ENCODE data around the gene SIDT1.

The SIDT1 gene

DNA sequence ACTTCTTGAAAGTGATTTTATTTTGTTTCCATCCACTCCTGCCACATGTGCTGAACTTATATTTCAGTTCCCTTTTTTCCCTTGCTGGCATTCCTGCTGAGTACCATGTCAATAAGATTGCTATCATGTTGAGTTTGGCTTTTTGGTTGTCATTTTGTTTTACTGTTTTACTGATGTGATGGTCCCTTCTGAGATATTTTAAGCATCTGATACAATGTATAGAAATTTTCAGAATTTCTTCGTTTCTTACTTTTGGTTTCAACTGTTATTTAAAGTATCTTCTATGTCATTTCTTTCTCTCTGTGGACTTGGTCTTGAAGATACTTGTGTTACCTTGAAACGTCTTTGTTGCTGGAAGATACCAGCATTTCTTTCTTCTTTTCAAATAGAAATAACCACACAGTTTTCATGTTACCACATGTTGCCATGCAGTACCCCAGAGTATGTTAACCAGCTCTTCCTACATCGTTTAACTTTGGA lies 14.1 kb downstream of the SIDT1 start:
- DNase-seq (ENCODE audit: low read depth in 2 of 2): no peak

DNA sequence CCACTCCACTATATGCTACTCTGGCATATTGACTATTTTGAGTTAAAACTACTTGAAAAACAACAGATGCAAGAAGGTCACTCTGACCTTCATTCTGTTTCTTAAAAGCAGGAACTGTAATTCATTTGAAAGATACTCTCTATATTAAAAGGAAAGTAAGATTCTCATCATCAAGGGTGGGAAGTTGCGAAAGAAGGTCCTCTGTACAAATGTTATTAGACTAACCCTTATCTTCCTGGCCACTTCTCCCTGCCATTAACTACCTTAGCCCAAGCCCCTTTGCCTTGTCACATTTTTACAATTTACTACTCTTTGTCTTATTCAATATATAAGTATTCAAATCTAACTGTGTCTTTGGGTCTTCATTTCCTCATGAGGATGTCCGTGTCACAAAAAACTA lies 16.1 kb downstream of the SIDT1 start:
- DNase-seq (ENCODE audit: low read depth in 2 of 2): no peak

DNA sequence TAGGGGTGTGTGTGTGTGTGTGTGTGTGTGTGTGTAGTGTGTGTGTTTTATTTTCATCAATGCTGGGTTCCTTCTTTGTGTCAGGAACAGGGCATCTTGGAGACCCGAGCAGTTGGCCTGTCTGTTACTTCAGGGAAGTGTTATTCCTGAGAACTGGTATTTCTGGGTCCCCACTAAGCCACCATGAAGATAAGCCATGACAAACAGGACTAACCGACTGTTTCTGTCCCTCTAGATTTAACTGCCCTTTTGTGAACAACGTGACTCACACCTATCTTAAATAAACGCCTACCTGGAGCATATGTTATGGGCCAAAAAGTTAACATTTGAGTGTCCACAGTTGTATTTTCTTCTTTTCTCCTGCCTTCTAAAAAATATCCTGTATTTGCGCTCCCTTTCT lies 19.5 kb downstream of the SIDT1 start:
- no peak for DNase-seq (ENCODE audit: low read depth in 2 of 2)

DNA sequence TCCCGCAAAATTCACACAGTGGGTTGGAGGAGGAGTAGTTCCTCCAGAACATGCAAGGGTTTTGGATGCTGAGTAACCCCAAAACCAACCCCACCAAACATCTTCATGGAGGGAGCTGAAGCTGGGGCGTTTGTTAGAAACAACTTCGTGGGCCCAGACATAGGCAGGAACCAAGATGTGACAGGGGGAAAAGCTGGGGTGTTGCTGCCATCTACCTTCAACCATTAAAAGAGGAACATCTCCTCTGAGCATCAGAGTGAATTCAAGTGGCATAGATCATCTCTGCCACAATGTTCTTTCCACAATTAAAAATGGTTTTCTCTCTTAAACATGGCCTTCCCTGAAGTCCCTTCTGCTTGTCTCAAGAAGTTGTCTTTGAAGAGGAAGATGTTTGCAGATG lies 20.5 kb downstream of the SIDT1 start:
- DNase-seq (ENCODE audit: low read depth in 2 of 2): no peak

DNA sequence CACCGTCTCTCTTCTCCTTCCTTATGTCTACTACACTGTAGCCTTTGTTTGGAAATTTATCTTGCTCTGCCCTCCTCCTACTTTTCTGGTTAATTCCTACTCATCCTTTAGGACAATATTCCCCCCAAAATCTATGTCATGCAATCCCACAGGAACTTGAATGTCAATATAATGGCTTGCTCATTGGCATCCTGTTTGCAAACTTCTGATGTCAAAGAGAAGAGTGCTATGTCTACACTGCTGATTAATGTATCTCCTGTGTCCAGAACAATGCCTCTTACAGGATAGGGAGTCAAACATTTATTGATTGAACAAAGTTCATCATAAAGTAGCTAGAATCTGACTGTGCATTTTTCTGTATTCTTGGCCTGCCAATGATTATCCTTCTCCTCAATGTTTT lies 22.8 kb downstream of the SIDT1 start:
- no peak for DNase-seq (ENCODE audit: low read depth in 2 of 2)

DNA sequence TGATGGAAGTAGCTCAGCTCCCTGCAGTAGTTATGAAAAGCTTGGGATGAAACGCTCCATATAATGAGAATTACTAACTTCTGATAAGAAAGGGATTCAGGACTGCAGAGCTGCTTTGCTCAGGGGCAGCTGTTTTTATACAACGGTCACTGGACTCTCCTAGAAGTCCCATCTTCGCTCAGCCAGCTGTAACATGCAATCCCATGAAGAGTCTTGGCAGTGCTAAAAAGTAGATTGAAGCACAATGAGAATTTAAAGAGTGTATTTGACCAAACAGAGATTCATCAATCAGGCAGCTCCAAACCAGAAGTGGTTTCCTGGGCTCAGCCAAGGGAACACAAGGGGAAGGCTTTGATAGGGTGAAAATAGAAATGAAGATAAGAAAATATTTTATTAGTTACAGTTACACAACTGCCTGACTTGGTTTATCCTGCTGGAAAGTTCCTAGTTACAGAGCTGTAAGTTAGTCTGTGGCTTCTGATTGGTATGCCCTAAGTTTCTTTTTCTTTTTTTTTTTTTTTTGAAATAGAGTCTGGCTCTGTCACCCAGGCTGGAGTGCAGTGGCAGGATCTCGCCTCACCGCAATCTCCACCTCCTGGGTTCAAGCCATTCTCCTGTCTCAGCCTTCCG lies 24.1 kb downstream of the SIDT1 start:
- DNase-seq (ENCODE audit: low read depth in 2 of 2): no peak

DNA sequence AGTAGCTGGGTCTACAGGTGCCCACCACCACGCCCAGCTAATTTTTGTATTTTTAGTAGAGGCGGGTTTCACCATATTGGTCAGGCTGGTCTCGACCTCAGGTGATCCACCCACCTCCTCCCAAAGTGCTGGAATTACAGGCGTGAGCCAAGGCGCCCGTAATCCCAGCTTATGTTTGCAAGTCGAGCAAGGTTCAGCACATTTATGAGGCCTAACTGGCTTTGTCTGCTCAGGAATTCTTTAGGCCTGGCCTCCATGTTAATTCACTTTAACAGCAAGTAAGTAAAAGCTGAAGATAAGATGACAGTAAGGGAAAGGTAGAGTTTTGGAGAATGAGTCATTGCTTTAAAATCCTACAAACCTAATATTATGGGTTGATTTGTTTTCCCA lies 24.6 kb downstream of the SIDT1 start:
- DNase-seq (ENCODE audit: low read depth in 2 of 2): no peak

DNA sequence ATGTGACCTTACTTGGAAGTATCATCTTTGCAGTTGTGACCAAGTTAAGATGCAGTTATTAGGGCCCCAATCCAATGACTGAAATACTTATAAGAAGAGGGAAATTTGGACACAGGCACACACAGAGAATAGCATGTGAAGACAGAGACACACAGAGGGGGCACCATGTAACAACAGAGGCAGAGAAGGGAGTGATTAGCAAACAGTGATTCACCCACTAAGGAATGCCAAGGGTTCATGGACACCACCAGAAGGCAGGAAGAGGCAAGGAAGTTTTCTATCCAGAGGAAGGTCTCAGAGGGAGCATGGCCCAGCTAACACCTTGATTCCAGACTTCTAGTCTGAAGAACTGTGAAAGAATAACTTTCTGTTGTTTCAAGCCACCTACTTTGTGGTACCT lies 25.0 kb downstream of the SIDT1 start:
- DNase-seq (ENCODE audit: low read depth in 2 of 2): no peak

DNA sequence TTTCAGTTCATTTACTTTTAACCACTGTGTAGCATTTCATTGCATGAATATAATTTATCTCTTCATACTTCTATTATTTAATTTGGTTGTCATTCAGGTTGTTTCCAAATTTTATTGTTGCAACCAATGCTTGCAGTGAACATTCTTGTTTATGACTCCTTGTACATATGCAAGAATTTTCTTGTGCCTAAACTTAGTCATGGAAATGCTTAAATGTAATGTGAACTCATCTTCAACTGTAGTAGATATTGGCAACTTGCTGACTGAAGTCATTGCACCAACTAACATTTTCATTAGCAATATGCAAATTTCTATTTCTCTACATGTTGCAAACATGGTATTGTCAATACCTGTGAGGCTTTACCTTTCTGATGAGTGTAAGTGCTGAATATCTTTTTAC lies 26.7 kb downstream of the SIDT1 start:
- DNase-seq (ENCODE audit: low read depth in 2 of 2): no peak

DNA sequence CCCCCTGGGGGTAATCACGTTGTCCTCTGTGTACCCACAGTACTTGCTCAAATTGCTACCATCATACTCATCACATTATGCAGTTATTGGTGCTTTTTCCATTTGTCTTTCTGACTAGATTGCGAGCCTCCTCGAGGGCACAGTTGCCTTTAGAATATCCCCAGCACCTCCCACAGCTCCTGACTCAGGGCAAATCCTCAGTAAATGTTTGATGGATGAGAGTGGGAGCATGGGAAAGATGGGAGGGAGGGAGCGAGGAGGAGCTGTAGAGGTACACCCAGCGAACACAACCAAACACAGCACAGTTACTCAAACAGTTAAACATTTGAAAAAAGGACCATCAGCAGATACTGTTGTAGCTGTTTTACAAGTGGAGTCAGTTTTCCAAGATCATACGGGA lies 27.9 kb downstream of the SIDT1 start:
- no peak for DNase-seq (ENCODE audit: low read depth in 2 of 2)

DNA sequence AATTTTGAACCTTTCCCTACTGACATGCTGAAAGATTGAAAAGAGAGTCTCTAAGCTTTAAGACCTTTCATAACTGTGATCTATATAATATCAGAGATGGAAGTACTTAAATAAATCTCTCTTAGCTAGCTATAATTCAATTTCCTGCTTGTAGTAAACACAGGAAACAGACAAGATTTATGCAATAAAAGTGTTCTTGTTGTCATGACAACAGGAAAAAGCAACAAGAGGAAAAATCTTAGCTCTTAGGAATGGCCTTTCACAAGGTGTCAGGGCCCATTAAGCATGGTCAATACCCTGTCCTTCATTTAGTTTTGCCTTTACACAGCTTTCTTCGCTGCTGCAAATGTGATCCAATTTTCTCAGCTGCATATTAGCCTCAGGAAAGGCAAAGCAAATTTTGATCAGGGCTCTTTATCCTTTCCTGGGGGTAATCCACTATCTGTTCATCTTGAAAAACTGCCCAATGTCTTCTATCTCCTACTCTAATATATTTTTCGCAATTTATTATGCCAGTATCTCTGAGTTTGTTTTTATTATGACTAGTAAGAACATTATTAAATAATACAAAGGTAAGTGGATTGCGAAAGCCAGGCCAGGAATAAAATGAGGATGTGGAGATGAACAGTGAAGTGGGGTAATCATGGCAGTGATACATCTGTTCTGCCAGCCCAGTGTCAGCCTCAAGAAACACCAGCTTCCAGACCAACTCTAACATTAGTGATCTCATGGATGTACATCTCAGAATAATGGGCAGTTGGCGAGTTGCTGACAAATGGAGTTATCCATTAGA lies 28.7 kb downstream of the SIDT1 start:
- no peak for DNase-seq (ENCODE audit: low read depth in 2 of 2)

DNA sequence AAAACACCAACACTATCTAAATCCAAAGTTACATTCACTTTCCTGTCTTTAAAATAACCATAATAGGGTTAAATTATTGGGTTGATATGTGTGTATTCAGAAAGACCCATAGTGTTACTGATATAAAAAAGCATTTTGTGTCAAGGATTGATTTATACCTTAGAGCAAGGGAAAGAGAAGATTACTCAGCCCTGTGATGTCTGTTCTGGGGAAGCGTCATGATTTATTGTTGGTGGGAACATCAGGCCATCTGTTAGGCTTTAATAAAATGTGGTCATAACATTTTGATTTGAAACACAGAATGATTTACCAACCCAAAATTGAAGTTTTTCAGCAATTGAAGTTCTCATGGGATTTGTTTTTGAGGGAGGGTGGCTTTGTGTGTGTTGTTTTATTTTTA lies 33.2 kb downstream of the SIDT1 start:
- no peak for DNase-seq (ENCODE audit: low read depth in 2 of 2)

DNA sequence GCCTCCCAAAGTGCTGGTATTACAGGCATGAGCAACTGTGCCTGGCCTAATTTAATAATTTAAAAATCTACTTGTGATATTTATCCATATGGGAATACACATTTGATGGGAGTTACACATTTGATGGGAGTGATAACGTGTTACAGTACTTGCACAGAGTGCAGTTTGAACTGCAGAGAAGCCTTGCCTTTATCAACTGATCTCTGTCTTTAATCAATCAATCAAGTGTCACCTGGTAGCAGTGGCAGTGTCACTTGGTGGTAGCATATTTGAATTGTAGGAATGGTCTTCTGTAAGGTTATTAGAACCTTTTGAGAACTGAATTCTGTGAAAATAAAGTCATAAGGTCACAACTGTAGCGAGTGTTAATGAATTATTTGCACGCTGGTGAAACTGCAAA lies 37.8 kb downstream of the SIDT1 start:
- no peak for DNase-seq (ENCODE audit: low read depth in 2 of 2)

DNA sequence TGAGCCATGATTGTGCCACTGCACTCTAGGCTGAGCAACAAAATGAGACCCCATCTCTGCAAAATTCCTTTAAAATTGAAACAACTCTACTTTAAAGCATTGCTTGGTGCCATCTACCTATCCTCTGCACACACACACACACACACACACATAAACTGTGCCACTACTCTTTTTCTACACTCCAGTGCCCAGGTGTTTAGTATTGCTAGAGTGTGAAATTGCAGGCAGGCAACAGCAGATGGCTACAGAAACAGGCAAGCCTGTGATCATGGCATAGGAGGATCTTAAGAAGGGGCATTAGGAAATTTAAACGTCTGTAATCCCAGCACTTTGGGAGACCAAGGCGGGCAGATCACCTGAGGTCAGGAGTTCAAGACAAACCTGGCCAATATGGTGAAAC lies 39.0 kb downstream of the SIDT1 start:
- DNase-seq (ENCODE audit: low read depth in 2 of 2): no peak

DNA sequence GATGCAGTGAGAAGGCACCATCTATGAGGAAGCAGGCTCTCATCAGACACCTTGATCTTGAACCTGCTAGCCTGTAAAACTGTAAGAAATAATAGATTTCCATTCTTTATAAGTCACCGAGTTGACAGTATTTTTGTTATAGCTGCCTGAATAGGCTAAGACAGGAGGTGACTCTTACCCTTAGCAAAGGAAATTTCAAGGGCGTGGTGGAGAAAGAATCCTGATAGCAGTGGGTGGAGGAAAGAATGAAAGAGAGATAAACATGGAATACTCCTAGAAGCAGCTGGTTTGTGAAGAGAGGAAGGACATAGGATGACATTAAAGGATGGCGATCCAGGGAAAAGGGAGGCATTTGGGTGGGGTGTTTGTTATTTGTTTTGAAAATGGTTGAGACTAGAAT lies 41.4 kb downstream of the SIDT1 start:
- DNase-seq (ENCODE audit: low read depth in 2 of 2): no peak

DNA sequence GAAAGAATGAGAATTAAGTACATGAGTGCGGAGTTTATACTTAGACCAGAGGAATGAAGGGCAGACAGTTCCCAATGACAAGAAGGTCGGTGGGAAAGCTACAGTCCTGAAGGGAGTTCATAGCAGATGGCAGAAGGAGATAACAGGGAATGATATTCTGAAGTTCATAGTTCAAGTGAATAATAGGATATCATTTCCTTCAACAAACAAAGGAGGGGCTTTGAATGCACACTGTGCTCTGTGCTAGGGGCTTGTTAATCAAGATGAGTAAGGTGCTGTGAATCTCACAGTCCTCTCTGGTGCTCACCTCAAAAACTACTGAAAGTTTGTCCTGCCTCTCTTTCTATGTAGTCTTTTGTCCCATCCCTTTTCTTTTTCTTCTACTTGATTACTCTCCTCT lies 41.9 kb downstream of the SIDT1 start:
- no peak for DNase-seq (ENCODE audit: low read depth in 2 of 2)

DNA sequence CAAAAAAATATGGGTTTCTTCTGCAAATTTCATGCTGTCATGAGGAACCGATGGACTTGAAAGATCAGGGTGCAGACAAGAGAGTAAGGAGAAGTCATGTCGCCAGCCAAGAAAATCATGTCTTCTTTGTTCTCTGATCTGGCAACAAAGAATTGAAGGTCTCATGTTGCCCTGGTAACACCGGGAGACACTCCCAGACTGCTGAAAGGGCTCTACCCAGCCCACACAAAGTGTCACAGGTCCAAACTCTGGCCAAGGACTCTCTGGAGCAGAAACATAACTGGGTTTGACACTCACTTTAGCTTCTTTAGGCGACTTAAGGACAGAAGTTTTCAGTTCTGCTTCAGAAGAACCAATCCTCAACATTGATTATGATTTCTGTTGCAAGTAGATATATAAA lies 42.9 kb downstream of the SIDT1 start:
- no peak for DNase-seq (ENCODE audit: low read depth in 2 of 2)

DNA sequence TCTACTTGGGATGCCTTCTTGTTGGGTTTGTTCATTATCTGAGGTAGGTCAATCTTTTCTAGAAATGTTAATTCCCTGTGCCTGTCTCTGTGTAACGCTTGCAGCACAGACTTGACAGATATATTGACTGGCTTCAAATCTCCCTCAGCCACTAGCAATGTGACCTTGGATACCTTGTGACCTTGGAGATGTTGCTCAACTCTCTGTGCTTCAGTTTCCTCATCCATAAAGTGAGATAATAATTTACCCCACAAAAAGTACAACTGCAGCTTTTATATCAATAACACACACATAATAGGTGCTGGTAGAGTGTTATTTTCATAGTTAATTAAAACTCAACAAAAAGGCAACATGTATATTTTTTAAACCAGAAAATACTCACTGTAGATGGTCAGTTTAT lies 52.9 kb downstream of the SIDT1 start:
- no peak for DNase-seq (ENCODE audit: low read depth in 2 of 2)

DNA sequence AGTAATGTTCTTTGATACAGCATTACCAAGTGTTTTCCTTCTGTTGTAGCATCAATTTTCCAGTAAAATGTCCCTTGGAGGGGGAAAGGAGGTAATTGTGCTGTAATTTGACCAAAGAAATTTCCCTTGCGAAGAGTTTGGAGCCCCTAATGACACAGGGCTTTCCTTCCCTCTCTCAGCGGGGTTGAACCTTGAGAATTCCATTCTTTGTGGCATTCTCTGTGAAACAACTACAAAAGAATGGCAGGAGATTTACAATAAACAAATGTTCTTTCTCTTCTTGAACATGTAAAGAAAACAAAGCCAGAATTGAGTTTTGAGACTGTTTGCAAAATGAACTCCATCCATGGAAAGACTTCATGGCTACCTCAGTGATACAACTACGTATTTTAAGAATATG lies 53.4 kb downstream of the SIDT1 start:
- DNase-seq (ENCODE audit: low read depth in 2 of 2): no peak

DNA sequence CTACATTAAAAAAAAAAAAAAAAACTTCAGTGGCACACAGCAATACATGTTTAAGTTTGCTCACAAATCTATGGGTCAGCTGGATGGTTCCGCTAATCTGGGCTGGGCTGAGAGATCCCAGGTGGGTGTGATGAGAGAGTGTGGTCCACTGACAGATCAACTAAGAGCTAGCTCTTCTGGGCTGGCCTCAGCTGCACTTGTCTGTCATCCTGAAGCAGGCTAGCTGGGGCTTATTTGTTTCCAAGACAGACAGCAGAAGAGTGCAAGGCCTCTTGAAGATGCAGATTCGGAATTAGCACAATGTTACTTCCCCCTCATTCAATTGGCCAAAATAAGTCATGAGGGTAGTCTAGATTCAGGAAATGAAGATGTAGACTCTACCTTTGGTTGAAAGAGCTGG lies 56.5 kb downstream of the SIDT1 start:
- DNase-seq (ENCODE audit: low read depth in 2 of 2): no peak

DNA sequence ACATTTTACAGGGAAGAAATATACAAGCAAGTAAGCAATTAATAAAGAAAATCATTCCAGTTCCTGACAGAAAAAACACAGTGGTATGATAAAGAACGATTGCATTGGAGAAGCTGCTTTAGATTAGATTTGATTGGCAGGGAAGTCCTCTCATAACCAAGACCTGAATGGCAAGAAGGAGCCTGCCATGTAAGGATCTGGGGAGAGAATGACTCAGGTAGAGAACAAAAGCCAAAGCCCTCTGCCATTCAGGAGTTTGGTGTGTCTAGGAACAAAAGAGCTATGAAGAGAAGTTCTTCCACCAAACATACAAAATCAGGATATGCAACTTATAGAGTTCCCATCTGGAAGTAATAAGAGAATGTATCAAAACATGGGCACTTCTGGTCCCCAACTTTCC lies 57.6 kb downstream of the SIDT1 start:
- DNase-seq (ENCODE audit: low read depth in 2 of 2): no peak

DNA sequence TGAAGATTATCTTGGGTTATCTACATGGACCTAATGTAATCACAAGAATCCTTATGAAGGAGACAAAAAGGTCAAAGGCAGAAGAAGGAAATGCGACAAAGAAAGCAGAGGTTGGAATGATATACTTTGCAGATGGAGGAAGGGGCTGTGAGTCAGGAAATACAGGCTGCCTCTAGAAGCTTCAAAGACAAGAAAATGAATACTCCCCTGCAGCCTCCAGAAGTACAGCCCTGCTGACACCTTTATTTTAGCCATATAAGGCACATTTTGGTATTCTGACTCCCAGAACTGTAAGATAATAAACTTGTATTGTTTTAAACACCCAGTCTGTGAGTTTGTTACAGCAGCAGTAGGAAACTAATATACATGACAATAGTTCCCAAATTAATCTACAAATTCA lies 58.6 kb downstream of the SIDT1 start:
- no peak for DNase-seq (ENCODE audit: low read depth in 2 of 2)

DNA sequence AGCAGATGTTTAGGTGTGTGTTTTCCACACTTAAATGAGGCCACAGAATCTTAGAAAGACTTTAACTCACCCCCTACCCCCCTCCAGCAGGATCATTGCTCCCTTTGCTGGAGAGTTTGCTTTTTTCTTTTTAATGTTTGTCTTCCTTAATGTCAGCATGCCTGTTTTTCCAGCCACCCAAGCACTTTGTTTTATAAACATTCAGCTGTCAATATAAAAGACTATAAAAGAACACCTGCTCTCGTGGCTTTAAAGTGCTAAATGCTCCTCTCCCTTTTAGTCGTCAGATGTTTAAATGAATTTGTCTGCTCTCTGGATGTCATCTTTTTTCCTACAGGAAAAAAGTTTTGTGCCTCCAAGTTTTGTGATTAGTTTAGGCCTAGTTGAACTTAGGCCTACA lies 61.7 kb downstream of the SIDT1 start:
- no peak for DNase-seq (ENCODE audit: low read depth in 2 of 2)
